ENCODE measurements around the gene PDE7B.

GRCh38 chr6:135851442-135852271 lies at the start of gene PDE7B:
- peak; percentile 55 to 87 for TF ChIP-seq POLR2A (IDR thresholded peaks at IDR 0.05)
- TF ChIP-seq CTCF (IDR thresholded peaks at IDR 0.05): no peak

Measured in uterus (tissue), 2 donors.